Measurements from ENCODE around the gene CPNE4. TPM values are rescaled to one million over a fixed set of nuclear protein-coding genes. Genes with fewer than 3 reads are reported as not detected.

The CPNE4 gene
- total and polyA plus RNA-seq, 8 donors = 0.14 to 1.7 (median 0.66) TPM

- ATAC-seq (no peak), FAIRE-seq (no peak)
- TF ChIP-seq CTCF (IDR thresholded peaks at IDR 0.05) = no peak
Measured at GRCh38 chr3:131716007-131716406, 318.8 kb downstream of the CPNE4 start.

GRCh38 chr3:131714585-131715220 lies 320.1 kb downstream of the CPNE4 start:
- 77 to 88% methylated on average over 1 of the region's 1 CpG for WGBS, 2 donors
- ATAC-seq = no peak
- no peaks in the 10 kb centered on the region for H3K27me3 ChIP-seq
- no peaks in the 10 kb centered on the region for H3K9me3 ChIP-seq
- intact Hi-C loops (cut with DNase I) = no loop called here
- no peak overlapping the region for H3K4me3 ChIP-seq
- no peaks in the 10 kb centered on the region for H3K36me3 ChIP-seq
- DNase-seq = no peak
- no peak overlapping the region for H3K27ac ChIP-seq
- no peak for FAIRE-seq
- TF ChIP-seq CTCF (IDR thresholded peaks at IDR 0.05) = no peak
- no peaks in the 10 kb centered on the region for H3K4me1 ChIP-seq

More at GRCh38 chr3:131716007-131716406, 318.8 kb downstream of the CPNE4 start:
- no peak overlapping the region for H3K27ac ChIP-seq
- H3K36me3 ChIP-seq = no peaks in the 10 kb centered on the region
- no peak overlapping the region for H3K4me3 ChIP-seq
- H3K27me3 ChIP-seq = no peaks in the 10 kb centered on the region
- intact Hi-C loops (cut with DNase I) = no loop called here
- DNase-seq = no peak
- H3K9me3 ChIP-seq = no peaks in the 10 kb centered on the region
- H3K4me1 ChIP-seq = no peaks in the 10 kb centered on the region
- 70 to 87% methylated on average over 1 of the region's 1 CpG for WGBS, 2 donors

- ATAC-seq (no peak), FAIRE-seq (no peak), DNase-seq (no peak)
- H3K27ac ChIP-seq = no peak overlapping the region
- H3K27me3 ChIP-seq = no peaks in the 10 kb centered on the region
- H3K36me3 ChIP-seq = no peaks in the 10 kb centered on the region
- H3K9me3 ChIP-seq = no peaks in the 10 kb centered on the region
- WGBS, 2 donors = 32 to 34% methylated on average over 3 of the region's 3 CpGs
- intact Hi-C loops (cut with DNase I) = no loop called here
- H3K4me3 ChIP-seq = no peak overlapping the region
- no peak for TF ChIP-seq CTCF (IDR thresholded peaks at IDR 0.05)
- no peaks in the 10 kb centered on the region for H3K4me1 ChIP-seq
Measured at GRCh38 chr3:131713416-131714123, 321.2 kb downstream of the CPNE4 start.

- TF ChIP-seq CTCF (IDR thresholded peaks at IDR 0.05) = no peak
- Histone ChIP-seq H3K36me3 (no peaks in the 10 kb centered on the region), H3K27me3 (no peaks in the 10 kb centered on the region), H3K4me1 (no peaks in the 10 kb centered on the region), H3K9me3 (no peaks in the 10 kb centered on the region), H3K27ac (no peak overlapping the region), H3K4me3 (no peak overlapping the region)
- FAIRE-seq (no peak), DNase-seq (no peak), ATAC-seq (no peak)
- intact Hi-C loops (cut with DNase I) = no loop called here
- 62 to 70% methylated on average over 3 of the region's 3 CpGs for WGBS, 2 donors
Measured at GRCh38 chr3:131712662-131713061, 322.2 kb downstream of the CPNE4 start.
